Glutamatergic neuron (in vitro differentiated cells): Measurements from ENCODE around the gene NLRP4. TPM values are rescaled to one million over a fixed set of nuclear protein-coding genes. Genes with fewer than 3 reads are reported as not detected.

Source experiments
- DNase-seq: peaks from one replicate; pipeline ENCODE4 v3.0.0; 2022
- H3K27ac Mint-ChIP-seq: one replicate; pipeline ENCODE4 v1.8.0; 2020; ENCODE audit warnings: mild to moderate bottlenecking, mixed read lengths, inconsistent platforms; ENCODE audit not compliant: unreplicated experiment
- H3K27me3 Mint-ChIP-seq: one replicate; pipeline ENCODE4 v1.8.0; 2020; ENCODE audit warnings: mild to moderate bottlenecking, moderate library complexity, mixed read lengths, inconsistent platforms; ENCODE audit not compliant: unreplicated experiment
- H3K36me3 Mint-ChIP-seq: one replicate; pipeline ENCODE4 v1.8.0; 2020; ENCODE audit warnings: mild to moderate bottlenecking, mixed read lengths, inconsistent platforms; ENCODE audit not compliant: unreplicated experiment
- H3K4me1 Mint-ChIP-seq: one replicate; pipeline ENCODE4 v1.8.0; 2020; ENCODE audit warnings: mild to moderate bottlenecking, low read depth, mixed read lengths, inconsistent platforms; ENCODE audit not compliant: unreplicated experiment
- H3K4me3 Mint-ChIP-seq: one replicate; pipeline ENCODE4 v1.8.0; 2020; ENCODE audit warnings: mild to moderate bottlenecking, mixed read lengths, inconsistent platforms; ENCODE audit not compliant: unreplicated experiment
- H3K9me3 Mint-ChIP-seq: one replicate; pipeline ENCODE4 v1.8.0; 2020; ENCODE audit warnings: mild to moderate bottlenecking, moderate library complexity, mixed read lengths, inconsistent platforms; ENCODE audit not compliant: unreplicated experiment
- total RNA-seq: library from RNA; stranded (reverse); fragmentation: NEBNext Ultra II Directional; extraction: Animal tissue kit (Norgen Biotek cat#: 25700); gene quantifications from one replicate; pipeline ENCODE4 v1.2.1, GENCODE V29; 2021; ENCODE audit not compliant: unreplicated experiment
- TF ChIP-seq, protein P1 (sequence below): fragments of 200-600 bp; sonication (generic); IDR thresholded peaks from one replicate; pipeline ENCODE4 v1.5.0; 2021; ENCODE audit not compliant: partially characterized antibody, unreplicated experiment

Gene NLRP4
- total RNA-seq, 1 donor from 2014 or later: not detected

DNA sequence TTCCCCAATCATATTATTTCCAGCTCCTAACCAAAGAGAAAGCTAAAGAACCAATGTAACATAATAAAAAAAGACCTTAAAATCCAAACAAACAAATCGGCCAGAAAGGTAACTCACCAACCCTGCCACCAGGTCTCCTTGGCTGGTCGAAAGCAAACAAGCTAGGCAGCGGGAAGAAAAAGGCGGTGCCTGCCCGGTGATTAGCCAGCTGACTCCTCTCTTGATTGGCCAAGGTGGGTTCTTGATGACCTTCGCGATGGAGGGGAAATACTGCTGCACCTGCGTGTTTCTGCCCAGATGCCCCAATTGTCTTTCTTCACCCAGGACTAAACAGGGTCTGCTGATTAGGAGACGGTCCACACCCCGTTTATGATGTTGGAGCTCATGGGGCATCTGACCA, 4.5 kb upstream of the NLRP4 start, which contains the start of gene NLRP11:
Gene NLRP11, minus strand, starts transcription at position 154 of the 400 bp plus-strand sequence. CDS start 13,825 bp downstream, outside the sequence.
- TF ChIP-seq, protein P1, sequence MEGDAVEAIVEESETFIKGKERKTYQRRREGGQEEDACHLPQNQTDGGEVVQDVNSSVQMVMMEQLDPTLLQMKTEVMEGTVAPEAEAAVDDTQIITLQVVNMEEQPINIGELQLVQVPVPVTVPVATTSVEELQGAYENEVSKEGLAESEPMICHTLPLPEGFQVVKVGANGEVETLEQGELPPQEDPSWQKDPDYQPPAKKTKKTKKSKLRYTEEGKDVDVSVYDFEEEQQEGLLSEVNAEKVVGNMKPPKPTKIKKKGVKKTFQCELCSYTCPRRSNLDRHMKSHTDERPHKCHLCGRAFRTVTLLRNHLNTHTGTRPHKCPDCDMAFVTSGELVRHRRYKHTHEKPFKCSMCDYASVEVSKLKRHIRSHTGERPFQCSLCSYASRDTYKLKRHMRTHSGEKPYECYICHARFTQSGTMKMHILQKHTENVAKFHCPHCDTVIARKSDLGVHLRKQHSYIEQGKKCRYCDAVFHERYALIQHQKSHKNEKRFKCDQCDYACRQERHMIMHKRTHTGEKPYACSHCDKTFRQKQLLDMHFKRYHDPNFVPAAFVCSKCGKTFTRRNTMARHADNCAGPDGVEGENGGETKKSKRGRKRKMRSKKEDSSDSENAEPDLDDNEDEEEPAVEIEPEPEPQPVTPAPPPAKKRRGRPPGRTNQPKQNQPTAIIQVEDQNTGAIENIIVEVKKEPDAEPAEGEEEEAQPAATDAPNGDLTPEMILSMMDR: no peak
- Mint-ChIP-seq H3K27me3 (no peaks in the 10 kb centered on the region), H3K4me3 (no peak within 1 kb of the TSS), H3K4me1 (no peaks in the 10 kb centered on the region), H3K9me3 (peaks cover 9% of the 10 kb centered on the region), H3K36me3 (no peaks in the 10 kb centered on the region), H3K27ac (no peak within 1 kb of the TSS)
- DNase-seq: no peak

DNA sequence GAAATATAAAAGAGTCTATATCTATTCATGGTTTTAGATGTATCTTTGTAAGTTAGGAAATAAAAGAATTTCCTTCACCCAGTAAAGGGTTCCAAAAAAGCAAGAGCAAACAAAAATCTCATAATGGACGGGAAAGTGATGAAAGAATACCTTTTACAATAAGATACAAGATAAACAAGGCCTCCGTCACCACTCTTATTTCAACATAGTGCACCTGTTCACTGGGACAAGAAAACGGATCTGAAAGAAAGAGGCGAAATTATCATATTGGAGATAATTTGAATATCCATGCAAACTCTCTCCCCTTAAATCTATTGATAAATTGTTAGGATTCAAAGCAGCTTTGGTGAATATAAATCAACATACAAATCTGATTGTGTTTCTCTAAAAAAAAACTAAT, 3.7 kb upstream of the NLRP4 start:
- DNase-seq: no peak
- H3K4me3 Mint-ChIP-seq: no peak overlapping the region
- H3K27me3 Mint-ChIP-seq: no peaks in the 10 kb centered on the region
- H3K9me3 Mint-ChIP-seq: peaks cover 9% of the 10 kb centered on the region
- H3K36me3 Mint-ChIP-seq: no peaks in the 10 kb centered on the region
- H3K4me1 Mint-ChIP-seq: no peaks in the 10 kb centered on the region
- H3K27ac Mint-ChIP-seq: no peak overlapping the region
- TF ChIP-seq, protein P1: no peak

DNA sequence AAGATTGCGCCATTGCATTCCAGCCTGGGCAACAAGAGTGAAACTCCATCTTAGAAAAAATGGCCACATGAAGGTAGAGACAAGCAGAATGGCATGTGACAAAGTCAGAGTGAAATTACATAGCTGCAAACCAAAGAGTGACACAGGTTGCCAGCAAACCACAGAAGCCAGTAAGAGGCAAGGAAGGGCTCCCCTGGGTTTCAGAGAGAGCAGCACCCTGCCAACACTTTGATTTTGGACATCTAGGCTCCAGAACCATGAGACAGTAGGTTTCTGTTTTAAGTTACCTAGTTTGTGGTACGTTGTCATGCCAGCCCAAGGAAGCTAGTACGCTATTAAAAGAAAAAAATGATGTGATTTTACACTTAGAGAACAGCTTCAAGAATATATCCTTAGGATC, 1.9 kb downstream of the NLRP4 start:
- no peaks in the 10 kb centered on the region for H3K4me1 Mint-ChIP-seq
- no peak for DNase-seq
- H3K27ac Mint-ChIP-seq: no peak overlapping the region
- no peak overlapping the region for H3K4me3 Mint-ChIP-seq
- TF ChIP-seq, protein P1: no peak
- H3K9me3 Mint-ChIP-seq: peaks cover 9% of the 10 kb centered on the region
- H3K36me3 Mint-ChIP-seq: no peaks in the 10 kb centered on the region
- H3K27me3 Mint-ChIP-seq: no peaks in the 10 kb centered on the region

DNA sequence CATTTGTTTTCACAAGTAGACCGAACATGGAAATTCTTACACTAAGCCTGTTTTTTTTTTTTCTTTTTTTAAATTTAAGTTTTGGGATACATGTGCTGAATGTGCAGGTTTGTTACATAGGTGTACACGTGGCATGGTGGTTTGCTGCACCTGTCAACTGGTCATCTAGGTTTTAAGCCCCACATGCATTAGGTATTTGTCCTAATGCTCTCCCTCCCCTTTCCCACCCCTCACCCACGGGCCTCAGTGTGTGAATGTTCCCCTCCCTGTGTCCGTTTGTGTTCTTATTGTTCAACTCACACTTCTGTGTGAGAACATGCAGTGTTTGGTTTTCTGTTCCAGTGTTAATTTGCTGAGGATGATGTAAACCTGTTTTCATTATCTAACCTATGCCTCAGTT, 2.6 kb downstream of the NLRP4 start:
- peaks cover 2% of the 10 kb centered on the region for H3K36me3 Mint-ChIP-seq
- H3K9me3 Mint-ChIP-seq: peaks cover 11% of the 10 kb centered on the region
- no peak for DNase-seq
- TF ChIP-seq, protein P1: no peak
- no peak overlapping the region for H3K4me3 Mint-ChIP-seq
- H3K27me3 Mint-ChIP-seq: no peaks in the 10 kb centered on the region
- H3K4me1 Mint-ChIP-seq: no peaks in the 10 kb centered on the region
- no peak overlapping the region for H3K27ac Mint-ChIP-seq

GRCh38 chr19:55855160-55855559, 18.8 kb downstream of the NLRP4 start:
- Mint-ChIP-seq H3K4me1 (no peaks in the 10 kb centered on the region), H3K27ac (no peak overlapping the region), H3K27me3 (peaks cover 2% of the 10 kb centered on the region), H3K9me3 (peaks cover 26% of the 10 kb centered on the region), H3K4me3 (no peak overlapping the region), H3K36me3 (peaks cover 14% of the 10 kb centered on the region)
- TF ChIP-seq, protein P1: no peak
- DNase-seq: no peak
